Measurements from ENCODE around the gene ARRB1.
"Not testable (repeated sequence)": the region's sequence is repeated elsewhere in the genome, so short reads cannot be mapped to it uniquely, and the experiment has no call there.

ARRB1 gene

GRCh38 chr11:75371949-75372876 lies 20.8 kb upstream of the ARRB1 start:
- no peak for FAIRE-seq

GRCh38 chr11:75369560-75370255 lies 18.2 kb upstream of the ARRB1 start:
- no peak for FAIRE-seq

- FAIRE-seq, result not testable (repeated sequence)
These were observed 15.4 kb upstream of the ARRB1 start for GRCh38 chr11:75366826-75367225.

- no peak for FAIRE-seq
These were observed 14.3 kb upstream of the ARRB1 start for GRCh38 chr11:75365711-75366181.

GRCh38 chr11:75362285-75362684 lies 10.8 kb upstream of the ARRB1 start:
- FAIRE-seq, result not testable (repeated sequence)

- FAIRE-seq, result no peak
These were observed 5.2 kb upstream of the ARRB1 start for GRCh38 chr11:75356613-75357012.

GRCh38 chr11:75355051-75355450 lies 3.6 kb upstream of the ARRB1 start:
- FAIRE-seq, result no peak

GRCh38 chr11:75352588-75353206 lies 1.2 kb upstream of the ARRB1 start:
- no peak for FAIRE-seq

- FAIRE-seq, result no peak
These were observed 528 bp upstream of the ARRB1 start for GRCh38 chr11:75351791-75352587.

- no peak for FAIRE-seq
These were observed 519 bp downstream of the ARRB1 start for GRCh38 chr11:75350743-75351540.

- FAIRE-seq, result no peak
These were observed 1.2 kb downstream of the ARRB1 start for GRCh38 chr11:75350122-75350742.

- no peak for FAIRE-seq
These were observed 1.8 kb downstream of the ARRB1 start for GRCh38 chr11:75349521-75350116.

GRCh38 chr11:75347781-75348566 lies 3.5 kb downstream of the ARRB1 start:
- FAIRE-seq, result no peak

- no peak for FAIRE-seq
These were observed 4.4 kb downstream of the ARRB1 start for GRCh38 chr11:75346912-75347647.

GRCh38 chr11:75346296-75346695 lies 5.2 kb downstream of the ARRB1 start:
- no peak for FAIRE-seq

- no peak for FAIRE-seq
These were observed 5.9 kb downstream of the ARRB1 start for GRCh38 chr11:75345455-75346160.

GRCh38 chr11:75344761-75345454 lies 6.6 kb downstream of the ARRB1 start:
- FAIRE-seq, result no peak

- FAIRE-seq, result no peak
These were observed 7.3 kb downstream of the ARRB1 start for GRCh38 chr11:75344186-75344585.
